Lung (tissue), 12 donors: ENCODE data around the gene PBX2. TPM values are rescaled to one million over a fixed set of nuclear protein-coding genes. Genes with fewer than 3 reads are reported as not detected.
"Not testable (repeated sequence)": the region's sequence is repeated elsewhere in the genome, so short reads cannot be mapped to it uniquely, and the experiment has no call there.

Experiments
- ATAC-seq: fragments of 200-7000 bp; cut with Tn5 transposase; one replicate; pipeline ENCODE4 v1.9.1; 2020; ENCODE audit warnings: moderate number of reproducible peaks; ENCODE audit not compliant: insufficient read depth, low FRiP score
- DNase-seq, 3 donors: peaks; one replicate each; pipeline ENCODE4 v3.0.0-alpha.2; 2013 to 2017
- H3K27ac ChIP-seq, 2 donors: one replicate each; pipeline ENCODE4 v1.5.1; 2013; ENCODE audit warnings: mild to moderate bottlenecking in 2 of 2, moderate library complexity in 2 of 2, control low read depth in 1 of 2, inconsistent platforms in 1 of 2, low read depth in 1 of 2, low read length in 1 of 2
- H3K27me3 ChIP-seq, 3 donors: one replicate each; pipeline ENCODE4 v1.5.1; 2013; ENCODE audit warnings: low read length in 2 of 3; ENCODE audit not compliant: control insufficient read depth in 3 of 3, insufficient read depth in 3 of 3
- H3K36me3 ChIP-seq, 4 donors: one replicate each; pipeline ENCODE4 v1.5.1; 2013; ENCODE audit warnings: low read length in 4 of 4, mild to moderate bottlenecking in 1 of 4, moderate library complexity in 1 of 4; ENCODE audit not compliant: control insufficient read depth in 4 of 4, insufficient read depth in 4 of 4
- H3K4me1 ChIP-seq, 5 donors: one replicate each; pipeline ENCODE4 v1.5.1; 2013; ENCODE audit warnings: low read length in 5 of 5, mild to moderate bottlenecking in 2 of 5, moderate library complexity in 1 of 5; ENCODE audit not compliant: control insufficient read depth in 5 of 5, insufficient read depth in 5 of 5
- H3K4me3 ChIP-seq: one replicate; pipeline ENCODE4 v1.5.1; 2013; ENCODE audit warnings: mild to moderate bottlenecking, control low read depth, moderate library complexity
- H3K9ac ChIP-seq, 2 donors: one replicate each; pipeline ENCODE4 v1.5.1; 2013; ENCODE audit warnings: low read length in 2 of 2, control low read depth in 1 of 2; ENCODE audit not compliant: insufficient read depth in 1 of 2
- H3K9me3 ChIP-seq, 4 donors: one replicate each; pipeline ENCODE4 v1.5.1; 2013; ENCODE audit warnings: low read length in 3 of 4, mild to moderate bottlenecking in 1 of 4, moderate library complexity in 1 of 4; ENCODE audit not compliant: control insufficient read depth in 4 of 4, insufficient read depth in 3 of 4
- WGBS, 2 donors: extraction: QIAGEN DNeasy Blood & Tissue Kit; methylation state at CpG; one replicate each; pipeline ENCODE4 v1.1.7; 2013; 5-methylcytosine and 5-hydroxymethylcytosine counted together
- polyA plus RNA-seq, 2 donors: library from polyadenylated mRNA; stranded (reverse); fragments of 200-250 nt; gene quantifications; one replicate each; pipeline ENCODE4 v1.2.1, GENCODE V29; 2013
- total RNA-seq, 2 donors: library from RNA; depleted of rRNA in 1 of 2; stranded (reverse); fragments of >200 nt in 1 of 2; gene quantifications; one replicate each; pipeline ENCODE4 v1.2.1, GENCODE V29; 2014 to 2021
- TF ChIP-seq, protein P1 (sequence below): IDR thresholded peaks from 2 replicates; pipeline ENCODE4 v1.5.1; 2012; ENCODE audit warnings: mild to moderate bottlenecking; ENCODE audit errors: control extremely low read depth, extremely low read depth
- donor health status: control.
- donor health status: control.
- donor health status: Bipolar disorder and iron deficiency.
- donor health status: healthy.
- donor health status: DM: yes; HTN: yes; CAD: no.

The PBX2 gene
- total and polyA plus RNA-seq, 4 donors = 56.0 to 128 (median 85.9) TPM

- Histone ChIP-seq H3K9ac (no peak overlapping the region), H3K9me3 (peaks cover 0 to 2% (median 0%) of the 10 kb centered on the region in 4 donors), H3K4me3 (no peak overlapping the region), H3K36me3 (no peaks in the 10 kb centered on the region), H3K27ac (no peak overlapping the region), H3K27me3 (peaks cover 0 to 57% (median 40%) of the 10 kb centered on the region in 3 donors), H3K4me1 (peaks cover 0 to 17% (median 7%) of the 10 kb centered on the region in 5 donors)
- no peak for DNase-seq
- WGBS, 2 donors = 87 to 94% methylated on average over 4 of the region's 4 CpGs
- TF ChIP-seq, protein P1, sequence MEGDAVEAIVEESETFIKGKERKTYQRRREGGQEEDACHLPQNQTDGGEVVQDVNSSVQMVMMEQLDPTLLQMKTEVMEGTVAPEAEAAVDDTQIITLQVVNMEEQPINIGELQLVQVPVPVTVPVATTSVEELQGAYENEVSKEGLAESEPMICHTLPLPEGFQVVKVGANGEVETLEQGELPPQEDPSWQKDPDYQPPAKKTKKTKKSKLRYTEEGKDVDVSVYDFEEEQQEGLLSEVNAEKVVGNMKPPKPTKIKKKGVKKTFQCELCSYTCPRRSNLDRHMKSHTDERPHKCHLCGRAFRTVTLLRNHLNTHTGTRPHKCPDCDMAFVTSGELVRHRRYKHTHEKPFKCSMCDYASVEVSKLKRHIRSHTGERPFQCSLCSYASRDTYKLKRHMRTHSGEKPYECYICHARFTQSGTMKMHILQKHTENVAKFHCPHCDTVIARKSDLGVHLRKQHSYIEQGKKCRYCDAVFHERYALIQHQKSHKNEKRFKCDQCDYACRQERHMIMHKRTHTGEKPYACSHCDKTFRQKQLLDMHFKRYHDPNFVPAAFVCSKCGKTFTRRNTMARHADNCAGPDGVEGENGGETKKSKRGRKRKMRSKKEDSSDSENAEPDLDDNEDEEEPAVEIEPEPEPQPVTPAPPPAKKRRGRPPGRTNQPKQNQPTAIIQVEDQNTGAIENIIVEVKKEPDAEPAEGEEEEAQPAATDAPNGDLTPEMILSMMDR = no peak
- ATAC-seq = no peak
Observed at GRCh38 chr6:32147401-32148132, 42.4 kb downstream of the PBX2 start.

GRCh38 chr6:32146687-32147086 is 43.3 kb downstream of the PBX2 start:
- Histone ChIP-seq H3K9ac (no peak overlapping the region), H3K27ac (no peak overlapping the region), H3K9me3 (peaks cover 0 to 2% (median 0%) of the 10 kb centered on the region in 4 donors), H3K36me3 (no peaks in the 10 kb centered on the region), H3K4me1 (peaks cover 0 to 12% (median 2%) of the 10 kb centered on the region in 5 donors), H3K27me3 (peaks cover 0 to 57% (median 33%) of the 10 kb centered on the region in 3 donors), H3K4me3 (no peak overlapping the region)
- ATAC-seq (no peak), DNase-seq (no peak)
- 47 to 54% methylated on average over 4 of the region's 4 CpGs for WGBS, 2 donors
- TF ChIP-seq, protein P1 = no peak

DNA sequence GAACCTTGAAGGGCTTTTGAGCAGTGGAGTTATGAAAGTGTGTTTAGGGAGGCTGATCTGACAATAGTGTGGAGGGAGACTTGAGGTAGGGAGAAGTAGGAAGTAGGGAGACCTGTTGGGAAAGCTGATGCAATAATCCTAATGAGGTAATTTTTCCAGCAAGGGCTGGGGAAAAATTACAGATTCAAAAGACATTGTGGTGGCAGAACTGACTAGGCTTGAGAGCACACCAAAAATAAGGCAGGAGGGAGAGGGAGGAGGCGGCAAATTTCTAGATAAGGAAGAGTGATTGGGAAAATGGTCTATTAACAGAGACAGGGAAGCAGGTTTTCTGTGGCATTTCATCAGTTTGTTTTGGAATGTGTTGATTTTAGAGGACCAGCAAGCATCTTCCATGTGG is 43.7 kb downstream of the PBX2 start:
- ATAC-seq = no peak
- TF ChIP-seq, protein P1 = no peak
- Histone ChIP-seq H3K4me3 (no peak overlapping the region), H3K9me3 (peaks cover 0 to 2% (median 0%) of the 10 kb centered on the region in 4 donors), H3K4me1 (peaks cover 0 to 12% (median 2%) of the 10 kb centered on the region in 5 donors), H3K36me3 (no peaks in the 10 kb centered on the region), H3K27ac (no peak overlapping the region), H3K9ac (no peak overlapping the region), H3K27me3 (peaks cover 0 to 54% (median 31%) of the 10 kb centered on the region in 3 donors)
- 83 to 96% methylated on average over 1 of the region's 1 CpG for WGBS, 2 donors
- no peak for DNase-seq

- 70 to 71% methylated on average over 7 of the region's 7 CpGs for WGBS, 2 donors
- H3K4me3 ChIP-seq, ATAC-seq, H3K27ac ChIP-seq, DNase-seq, H3K36me3 ChIP-seq, H3K9ac ChIP-seq, H3K9me3 ChIP-seq: not testable (repeated sequence)
- Histone ChIP-seq H3K4me1 (peaks cover 0 to 12% (median 0%) of the 10 kb centered on the region in 5 donors), H3K27me3 (peaks cover 0 to 46% (median 23%) of the 10 kb centered on the region in 3 donors)
Observed at GRCh38 chr6:32144238-32144637, 45.8 kb downstream of the PBX2 start.
